ENCODE measurements around the gene SLC38A6. TPM values are rescaled to one million over a fixed set of nuclear protein-coding genes. Genes with fewer than 3 reads are reported as not detected.
"Not testable (repeated sequence)": the region's sequence is repeated elsewhere in the genome, so short reads cannot be mapped to it uniquely, and the experiment has no call there.

SLC38A6 gene
- total and polyA plus RNA-seq, 9 donors = 6.8 to 18.7 (median 15.1) TPM

- no peaks in the 10 kb centered on the region for H3K9me3 ChIP-seq
- no peaks in the 10 kb centered on the region for H3K27me3 ChIP-seq
- H3K4me1 ChIP-seq (ENCODE audit: insufficient read depth) = no peaks in the 10 kb centered on the region
- TF ChIP-seq POLR2A (IDR thresholded peaks at IDR 0.05) (no peak), EP300 (IDR thresholded peaks at IDR 0.05) (no peak)
- TF ChIP-seq, protein P1, sequence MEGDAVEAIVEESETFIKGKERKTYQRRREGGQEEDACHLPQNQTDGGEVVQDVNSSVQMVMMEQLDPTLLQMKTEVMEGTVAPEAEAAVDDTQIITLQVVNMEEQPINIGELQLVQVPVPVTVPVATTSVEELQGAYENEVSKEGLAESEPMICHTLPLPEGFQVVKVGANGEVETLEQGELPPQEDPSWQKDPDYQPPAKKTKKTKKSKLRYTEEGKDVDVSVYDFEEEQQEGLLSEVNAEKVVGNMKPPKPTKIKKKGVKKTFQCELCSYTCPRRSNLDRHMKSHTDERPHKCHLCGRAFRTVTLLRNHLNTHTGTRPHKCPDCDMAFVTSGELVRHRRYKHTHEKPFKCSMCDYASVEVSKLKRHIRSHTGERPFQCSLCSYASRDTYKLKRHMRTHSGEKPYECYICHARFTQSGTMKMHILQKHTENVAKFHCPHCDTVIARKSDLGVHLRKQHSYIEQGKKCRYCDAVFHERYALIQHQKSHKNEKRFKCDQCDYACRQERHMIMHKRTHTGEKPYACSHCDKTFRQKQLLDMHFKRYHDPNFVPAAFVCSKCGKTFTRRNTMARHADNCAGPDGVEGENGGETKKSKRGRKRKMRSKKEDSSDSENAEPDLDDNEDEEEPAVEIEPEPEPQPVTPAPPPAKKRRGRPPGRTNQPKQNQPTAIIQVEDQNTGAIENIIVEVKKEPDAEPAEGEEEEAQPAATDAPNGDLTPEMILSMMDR (IDR thresholded peaks at IDR 0.05) = no peak
- no peak for DNase-seq
- intact Hi-C loops (cut with DNase I) = no loop called here
- no peak overlapping the region for H3K4me3 ChIP-seq
- no peaks in the 10 kb centered on the region for H3K36me3 ChIP-seq
- WGBS, 3 donors = 63 to 84% (median 73%) methylated on average over 2 of the region's 2 CpGs
- H3K27ac ChIP-seq = no peak overlapping the region
These were observed 108.2 kb downstream of the SLC38A6 start for GRCh38 chr14:61089126-61089750.

- H3K36me3 ChIP-seq = no peaks in the 10 kb centered on the region
- H3K27me3 ChIP-seq = no peaks in the 10 kb centered on the region
- H3K9me3 ChIP-seq = no peaks in the 10 kb centered on the region
- H3K4me3 ChIP-seq = no peak overlapping the region
- no peak overlapping the region for H3K27ac ChIP-seq
- H3K4me1 ChIP-seq (ENCODE audit: insufficient read depth) = no peaks in the 10 kb centered on the region
- 70 to 85% (median 78%) methylated on average over 7 of the region's 7 CpGs for WGBS, 3 donors
- intact Hi-C loops (cut with DNase I) = no loop called here
- no peak for DNase-seq
- TF ChIP-seq, protein P1 (IDR thresholded peaks at IDR 0.05) = no peak
- TF ChIP-seq EP300 (IDR thresholded peaks at IDR 0.05) = no peak
- TF ChIP-seq POLR2A (IDR thresholded peaks at IDR 0.05) = no peak
These were observed 109.6 kb downstream of the SLC38A6 start for GRCh38 chr14:61090432-61091216.

DNA sequence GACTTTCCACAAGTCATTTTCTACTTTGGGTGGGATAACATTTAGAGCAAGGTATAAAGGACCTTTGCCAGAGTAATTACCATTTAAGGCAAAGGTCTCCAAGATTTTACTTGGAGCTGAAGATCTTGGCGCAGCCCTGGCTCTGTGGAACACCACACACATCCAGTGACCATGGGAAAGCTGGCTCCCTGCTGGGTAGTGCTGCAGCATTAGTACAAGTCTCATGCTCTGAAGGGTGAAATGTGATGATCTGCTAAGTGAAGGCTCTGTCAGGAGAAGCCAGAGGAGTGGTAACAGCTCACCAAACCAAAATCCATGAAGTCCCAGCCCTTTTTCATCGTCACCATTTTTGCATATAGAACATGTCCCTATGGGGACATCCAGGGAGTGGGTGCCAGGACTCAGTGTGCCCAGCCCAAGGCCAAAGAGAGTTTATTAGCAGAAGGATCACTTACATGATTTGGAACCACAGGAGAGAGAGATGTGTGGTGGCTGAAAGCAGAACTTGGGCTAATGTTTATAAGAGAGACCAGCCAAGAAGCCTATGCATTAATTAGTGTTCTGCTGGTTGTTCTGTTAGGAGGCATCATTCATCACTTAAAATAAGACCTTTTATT lies 110.7 kb downstream of the SLC38A6 start:
- intact Hi-C loops (cut with DNase I) = no loop called here
- WGBS, 3 donors = 86 to 96% (median 87%) methylated on average over 2 of the region's 2 CpGs
- Histone ChIP-seq H3K4me1 (ENCODE audit: insufficient read depth) (no peaks in the 10 kb centered on the region), H3K27me3 (no peaks in the 10 kb centered on the region), H3K36me3 (no peaks in the 10 kb centered on the region), H3K27ac (no peak overlapping the region), H3K9me3 (no peaks in the 10 kb centered on the region), H3K4me3 (no peak overlapping the region)
- TF ChIP-seq, protein P1 (IDR thresholded peaks at IDR 0.05) = no peak
- TF ChIP-seq EP300 (IDR thresholded peaks at IDR 0.05) (no peak), POLR2A (IDR thresholded peaks at IDR 0.05) (no peak)
- no peak for DNase-seq

DNA sequence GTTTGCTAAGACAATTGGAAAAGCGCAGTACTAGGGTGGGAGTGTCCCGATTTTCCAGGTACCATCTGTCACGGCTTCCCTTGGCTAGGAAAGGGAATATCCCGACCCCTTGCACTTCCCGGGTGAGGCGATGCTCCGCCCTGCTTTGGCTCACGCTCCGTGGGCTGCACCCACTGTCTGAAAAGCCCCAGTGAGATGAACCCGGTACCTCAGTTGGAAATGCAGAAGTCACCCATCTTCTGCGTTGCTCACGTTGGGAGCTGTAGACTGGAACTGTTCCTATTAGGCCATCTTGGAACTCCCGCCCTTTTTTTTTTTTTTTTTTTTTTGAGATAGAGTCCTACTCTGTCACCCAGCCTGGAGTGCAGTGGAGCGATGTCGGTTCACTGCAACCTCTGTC lies 117.1 kb downstream of the SLC38A6 start:
- H3K9me3 ChIP-seq; H3K4me3 ChIP-seq; H3K27me3 ChIP-seq; DNase-seq; intact Hi-C loops (cut with DNase I); H3K36me3 ChIP-seq; H3K4me1 ChIP-seq (ENCODE audit: insufficient read depth); H3K27ac ChIP-seq: not testable (repeated sequence)
- 83 to 97% (median 85%) methylated on average over 15 of the region's 15 CpGs for WGBS, 3 donors

DNA sequence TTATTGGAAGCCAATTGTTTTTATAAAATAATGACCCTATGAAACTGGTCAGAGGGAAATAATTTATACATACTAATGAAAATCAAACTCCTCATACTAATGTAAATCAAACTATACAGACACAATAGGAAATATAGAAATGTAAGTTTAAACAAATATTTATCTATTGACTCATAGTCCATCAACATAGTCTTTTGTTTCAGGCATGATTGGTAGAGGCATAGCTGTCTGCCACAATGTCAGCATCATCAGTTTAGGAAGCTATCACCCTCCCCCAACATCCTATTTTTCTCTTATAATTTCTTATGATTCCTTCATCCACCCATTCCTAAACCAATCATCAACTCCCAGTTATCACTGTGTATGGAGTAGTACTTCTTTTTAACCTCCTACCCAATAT lies 117.7 kb downstream of the SLC38A6 start:
- Histone ChIP-seq H3K4me1 (ENCODE audit: insufficient read depth) (no peaks in the 10 kb centered on the region), H3K36me3 (no peaks in the 10 kb centered on the region), H3K27ac (no peak overlapping the region), H3K4me3 (no peak overlapping the region), H3K27me3 (no peaks in the 10 kb centered on the region), H3K9me3 (no peaks in the 10 kb centered on the region)
- DNase-seq = no peak
- TF ChIP-seq POLR2A (IDR thresholded peaks at IDR 0.05) = no peak
- no peak for TF ChIP-seq EP300 (IDR thresholded peaks at IDR 0.05)
- TF ChIP-seq, protein P1 (IDR thresholded peaks at IDR 0.05) = no peak
- intact Hi-C loops (cut with DNase I) = no loop called here
